ENCODE data around the gene DOK3. TPM values are rescaled to one million over a fixed set of nuclear protein-coding genes. Genes with fewer than 3 reads are reported as not detected.

Gene DOK3
- total RNA-seq, 4 donors from 2014 or later: 0.60 to 17.2 (median 7.8) TPM

DNA sequence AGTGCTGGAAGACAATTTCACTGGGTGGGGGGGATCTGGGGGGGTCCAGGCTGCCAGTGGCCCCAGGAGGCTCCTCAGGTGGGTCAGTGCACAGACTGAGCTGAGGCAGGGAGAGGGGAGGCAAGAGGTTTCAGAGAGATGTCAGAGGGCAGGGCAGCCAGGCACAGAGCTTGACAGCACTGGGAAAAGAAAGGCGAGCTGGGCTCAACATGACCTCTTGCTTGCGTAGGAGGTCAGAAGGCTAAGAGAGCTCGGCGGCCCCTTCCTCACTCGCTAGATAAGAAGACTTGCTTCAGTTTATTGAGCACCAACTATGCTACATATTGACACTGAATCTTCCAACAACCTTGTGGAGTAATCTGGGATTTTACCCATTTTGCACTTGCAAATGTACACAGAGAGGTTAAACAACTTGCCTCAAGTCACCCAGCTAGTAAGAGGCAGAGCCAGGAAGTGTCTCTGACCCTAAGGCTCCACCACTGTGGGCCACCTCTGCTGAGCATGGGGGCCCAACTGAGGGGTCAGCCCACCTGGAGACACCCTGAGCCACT, 15.8 kb downstream of the DOK3 start:
- no peak for DNase-seq
- in situ Hi-C loops (cut with MboI; ENCODE audit: low pct_ligation_motif_present in 1 of 4, low pct_unique_long_range_greater_than_20kb in 1 of 4, low sequenced_read_pairs in 3 of 4): no loop called here
- peak overlapping the region; percentile 91 to 96 (median 94) for H3K27ac ChIP-seq
- peaks cover 10% of the 10 kb centered on the region for H3K27me3 ChIP-seq
- intact Hi-C loops (cut with DNase I; ENCODE audit: low total_unique reads): no loop called here
- H3K9me3 ChIP-seq: no peaks in the 10 kb centered on the region
- H3K36me3 ChIP-seq: no peaks in the 10 kb centered on the region
- no peak overlapping the region for H3K4me3 ChIP-seq
- WGBS, 2 donors (ENCODE audit: low coverage in 1 of 2): 74 to 80% methylated on average over 2 to 5 of the region's 5 CpGs
- TF ChIP-seq, protein P1, sequence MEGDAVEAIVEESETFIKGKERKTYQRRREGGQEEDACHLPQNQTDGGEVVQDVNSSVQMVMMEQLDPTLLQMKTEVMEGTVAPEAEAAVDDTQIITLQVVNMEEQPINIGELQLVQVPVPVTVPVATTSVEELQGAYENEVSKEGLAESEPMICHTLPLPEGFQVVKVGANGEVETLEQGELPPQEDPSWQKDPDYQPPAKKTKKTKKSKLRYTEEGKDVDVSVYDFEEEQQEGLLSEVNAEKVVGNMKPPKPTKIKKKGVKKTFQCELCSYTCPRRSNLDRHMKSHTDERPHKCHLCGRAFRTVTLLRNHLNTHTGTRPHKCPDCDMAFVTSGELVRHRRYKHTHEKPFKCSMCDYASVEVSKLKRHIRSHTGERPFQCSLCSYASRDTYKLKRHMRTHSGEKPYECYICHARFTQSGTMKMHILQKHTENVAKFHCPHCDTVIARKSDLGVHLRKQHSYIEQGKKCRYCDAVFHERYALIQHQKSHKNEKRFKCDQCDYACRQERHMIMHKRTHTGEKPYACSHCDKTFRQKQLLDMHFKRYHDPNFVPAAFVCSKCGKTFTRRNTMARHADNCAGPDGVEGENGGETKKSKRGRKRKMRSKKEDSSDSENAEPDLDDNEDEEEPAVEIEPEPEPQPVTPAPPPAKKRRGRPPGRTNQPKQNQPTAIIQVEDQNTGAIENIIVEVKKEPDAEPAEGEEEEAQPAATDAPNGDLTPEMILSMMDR (IDR thresholded peaks at IDR 0.05): no peak
- TF ChIP-seq POLR2A (IDR thresholded peaks at IDR 0.05): no peak
- TF ChIP-seq POLR2AphosphoS5 (IDR thresholded peaks at IDR 0.05): no peak
- TF ChIP-seq EP300 (IDR thresholded peaks at IDR 0.05; ENCODE audit: low read depth): no peak
- peaks cover 29 to 78% (median 57%) of the 10 kb centered on the region in 4 donors for H3K4me1 ChIP-seq

DNA sequence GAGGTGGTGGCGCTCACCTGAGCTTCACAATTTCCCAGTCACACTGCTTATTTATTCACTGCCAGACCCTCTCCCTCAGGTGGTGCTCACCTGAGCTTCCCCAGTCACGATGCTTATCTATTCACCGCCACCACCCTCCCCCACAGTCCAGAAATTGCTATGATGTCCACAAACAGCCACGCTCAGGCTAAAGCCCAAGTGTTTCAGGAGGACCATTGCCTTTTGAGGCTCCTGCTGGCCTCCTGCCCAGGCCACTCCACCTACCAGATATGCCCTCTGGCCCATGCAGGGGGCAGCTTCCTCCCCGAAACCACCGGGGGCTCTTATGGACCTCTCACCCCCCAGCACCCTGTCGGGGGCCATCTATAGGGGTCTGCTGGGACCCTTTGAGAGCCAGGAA, 16.8 kb downstream of the DOK3 start:
- intact Hi-C loops (cut with DNase I; ENCODE audit: low total_unique reads): no loop called here
- H3K27me3 ChIP-seq: no peaks in the 10 kb centered on the region
- no peak overlapping the region for H3K4me3 ChIP-seq
- no peaks in the 10 kb centered on the region for H3K9me3 ChIP-seq
- in situ Hi-C loops (cut with MboI; ENCODE audit: low pct_ligation_motif_present in 1 of 4, low pct_unique_long_range_greater_than_20kb in 1 of 4, low sequenced_read_pairs in 3 of 4): no loop called here
- DNase-seq: no peak
- TF ChIP-seq POLR2AphosphoS5 (IDR thresholded peaks at IDR 0.05) (no peak), EP300 (IDR thresholded peaks at IDR 0.05; ENCODE audit: low read depth) (no peak), POLR2A (IDR thresholded peaks at IDR 0.05) (no peak)
- TF ChIP-seq, protein P1 (IDR thresholded peaks at IDR 0.05): no peak
- peak overlapping the region; percentile 91 to 96 (median 94) for H3K27ac ChIP-seq
- peaks cover 25 to 70% (median 51%) of the 10 kb centered on the region in 4 donors for H3K4me1 ChIP-seq
- H3K36me3 ChIP-seq: no peaks in the 10 kb centered on the region
- WGBS, 2 donors (ENCODE audit: low coverage in 1 of 2): 75% methylated on average over 7 of the region's 7 CpGs; no CpG with 5 or more reads in 1 of the 2 donors

DNA sequence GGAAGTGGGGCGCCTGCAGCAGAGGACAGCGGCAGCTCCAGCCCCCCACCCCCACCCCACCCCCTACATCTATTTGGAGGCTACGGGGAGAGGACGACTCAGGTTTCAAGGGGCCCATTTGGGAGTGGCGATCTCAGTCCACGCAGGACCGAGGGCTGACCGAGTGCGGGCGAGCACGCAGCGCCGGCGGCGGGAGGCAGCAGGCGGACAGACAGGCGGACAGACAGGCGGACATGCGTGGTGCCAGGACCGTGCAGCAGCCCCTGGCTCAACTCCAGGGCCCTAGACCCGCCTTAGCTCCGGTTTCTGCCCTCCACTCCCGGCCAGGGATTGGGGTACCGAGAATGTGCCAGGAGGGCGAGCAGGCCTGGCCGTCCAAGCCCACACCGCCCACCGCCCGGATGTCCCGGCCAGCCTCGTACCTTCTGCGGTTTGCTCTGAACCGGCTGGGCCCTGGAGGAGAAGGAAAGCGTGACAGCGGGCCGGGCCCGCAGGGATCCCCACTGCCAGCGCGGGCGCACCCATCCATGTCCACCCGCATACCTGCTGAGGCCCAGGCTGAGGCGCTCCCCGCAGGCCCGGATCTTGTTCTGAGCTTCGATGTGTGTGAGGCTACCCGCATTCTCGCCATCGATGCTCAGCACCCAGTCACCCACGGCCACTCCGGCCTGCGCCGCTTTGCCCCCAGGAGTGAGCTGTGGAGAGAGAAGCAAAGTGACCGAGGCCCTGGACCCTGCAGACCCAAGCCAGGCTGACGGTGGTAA, 17.5 kb downstream of the DOK3 start:
- in situ Hi-C loops (cut with MboI; ENCODE audit: low pct_ligation_motif_present in 1 of 4, low pct_unique_long_range_greater_than_20kb in 1 of 4, low sequenced_read_pairs in 3 of 4): no loop called here
- Histone ChIP-seq H3K9me3 (no peaks in the 10 kb centered on the region), H3K36me3 (no peaks in the 10 kb centered on the region), H3K27me3 (no peaks in the 10 kb centered on the region), H3K4me1 (peaks cover 25 to 68% (median 48%) of the 10 kb centered on the region in 4 donors), H3K4me3 (peak overlapping the region in 1 of 4 donors; percentile 1), H3K27ac (peak overlapping the region; percentile 91 to 96 (median 94))
- 80% methylated on average over 27 of the region's 54 CpGs; no CpG with 5 or more reads in 1 of the 2 donors for WGBS, 2 donors (ENCODE audit: low coverage in 1 of 2)
- TF ChIP-seq, protein P1 (IDR thresholded peaks at IDR 0.05): no peak
- TF ChIP-seq POLR2AphosphoS5 (IDR thresholded peaks at IDR 0.05) (no peak), POLR2A (IDR thresholded peaks at IDR 0.05) (no peak)
- intact Hi-C loops (cut with DNase I; ENCODE audit: low total_unique reads): no loop called here
- DNase-seq: no peak

DNA sequence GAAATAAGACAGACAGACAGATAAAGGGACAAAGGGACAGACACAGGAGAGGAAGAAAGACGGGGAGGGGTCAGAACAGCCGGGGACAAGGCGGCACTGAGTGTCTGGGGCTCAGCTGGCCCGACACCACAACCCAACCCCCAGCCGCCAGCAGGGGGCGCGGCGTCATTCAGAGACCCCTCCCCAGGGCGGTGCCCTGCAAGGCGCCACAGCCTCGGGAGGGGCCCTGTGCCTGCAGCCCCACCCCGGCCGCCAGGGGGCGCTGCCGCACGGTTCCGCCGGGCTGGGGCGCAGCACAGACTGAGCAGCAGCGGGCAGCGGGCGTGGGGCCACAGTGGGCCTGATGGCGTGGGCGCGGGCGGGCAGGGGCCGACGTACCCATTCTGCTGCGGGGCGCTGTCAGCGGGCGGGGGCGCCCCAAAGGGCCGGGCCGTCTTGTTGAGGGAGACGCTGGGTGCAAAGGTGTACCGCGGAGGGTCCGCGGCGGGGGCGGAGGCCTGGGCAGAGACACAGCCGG, 18.1 kb downstream of the DOK3 start:
- peaks cover 25 to 63% (median 45%) of the 10 kb centered on the region in 4 donors for H3K4me1 ChIP-seq
- no peaks in the 10 kb centered on the region for H3K9me3 ChIP-seq
- no peak overlapping the region for H3K4me3 ChIP-seq
- peak overlapping the region; percentile 91 to 96 (median 94) for H3K27ac ChIP-seq
- in situ Hi-C loops (cut with MboI; ENCODE audit: low pct_ligation_motif_present in 1 of 4, low pct_unique_long_range_greater_than_20kb in 1 of 4, low sequenced_read_pairs in 3 of 4) (no loop called here), intact Hi-C loops (cut with DNase I; ENCODE audit: low total_unique reads) (no loop called here)
- H3K27me3 ChIP-seq: no peaks in the 10 kb centered on the region
- H3K36me3 ChIP-seq: no peaks in the 10 kb centered on the region
- WGBS, 2 donors (ENCODE audit: low coverage in 1 of 2): 47 to 63% methylated on average over 3 to 37 of the region's 43 CpGs
- peak; percentile 48 for DNase-seq
- TF ChIP-seq, protein P1 (IDR thresholded peaks at IDR 0.05): peak; percentile 65 to 86 (median 79)
- TF ChIP-seq POLR2AphosphoS5 (IDR thresholded peaks at IDR 0.05): peak in 1 of 3 donors; percentile 5
- TF ChIP-seq POLR2A (IDR thresholded peaks at IDR 0.05): no peak
- TF ChIP-seq EP300 (IDR thresholded peaks at IDR 0.05; ENCODE audit: low read depth): no peak

Measured in transverse colon (tissue), 4 donors.